CD14-positive monocyte (primary cell): ENCODE measurements around the gene MEGF8. TPM values are rescaled to one million over a fixed set of nuclear protein-coding genes. Genes with fewer than 3 reads are reported as not detected.

ENCODE experiments used
- DNase-seq, 3 donors: peaks; one replicate each; pipeline ENCODE4 v3.0.0-alpha.2; 2011 to 2022
- H2AFZ ChIP-seq: 2 replicates; pipeline ENCODE4 v1.6.0; 2012; ENCODE audit warnings: mild to moderate bottlenecking, low read depth, low read length, inconsistent platforms; ENCODE audit not compliant: insufficient read depth, poor library complexity, severe bottlenecking
- H3K27ac ChIP-seq, 2 donors: 1 replicate in 1 of 2; 2 replicates in 1 of 2; pipeline ENCODE4 v1.5.1; 2012 to 2013; ENCODE audit warnings: low read length in 2 of 2, control low read depth in 1 of 2, inconsistent platforms in 1 of 2, low read depth in 1 of 2, mild to moderate bottlenecking in 1 of 2
- H3K27me3 ChIP-seq, 2 donors: one replicate each; pipeline versions ENCODE4 v1.6.0 to v1.6.1; 2011 to 2013; ENCODE audit warnings: low read length in 2 of 2; ENCODE audit not compliant: control insufficient read depth in 2 of 2, insufficient read depth in 2 of 2
- H3K36me3 ChIP-seq, 2 donors: replicated peaks in 1 of 2; 1 replicate in 1 of 2; 2 replicates in 1 of 2; pipeline versions ENCODE4 v1.5.1 to v1.6.1; 2012 to 2013; ENCODE audit warnings: low read length in 2 of 2, control low read depth in 1 of 2, inconsistent platforms in 1 of 2, mild to moderate bottlenecking in 1 of 2; ENCODE audit not compliant: insufficient read depth in 2 of 2, control insufficient read depth in 1 of 2
- H3K4me1 ChIP-seq, 2 donors: 1 replicate in 1 of 2; 2 replicates in 1 of 2; pipeline versions ENCODE4 v1.5.1 to v1.6.1; 2012 to 2013; ENCODE audit warnings: low read length in 2 of 2, control low read depth in 1 of 2, inconsistent platforms in 1 of 2, mild to moderate bottlenecking in 1 of 2, moderate library complexity in 1 of 2; ENCODE audit not compliant: insufficient read depth in 2 of 2, control insufficient read depth in 1 of 2
- H3K4me2 ChIP-seq: replicated peaks from 2 replicates; pipeline ENCODE3; 2012; ENCODE audit warnings: low read length, moderate library complexity, mild to moderate bottlenecking; ENCODE audit not compliant: poor library complexity, severe bottlenecking; ENCODE audit errors: extremely low read depth
- H3K4me3 ChIP-seq, 3 experiments: fragments of 200-600 bp in 1 of 3; sonication (generic) in 1 of 3; replicated peaks in 1 of 3; 1 replicate in 2 of 3; 2 replicates in 1 of 3; pipeline ENCODE4 v1.5.1; 2011 to 2013; ENCODE audit warnings: low read length in 3 of 3, mild to moderate bottlenecking in 3 of 3, control low read depth in 2 of 3, low read depth in 2 of 3, inconsistent platforms in 1 of 3, moderate library complexity in 1 of 3
- H3K79me2 ChIP-seq: 2 replicates; pipeline ENCODE4 v1.6.0; 2012; ENCODE audit warnings: mild to moderate bottlenecking, control low read depth, inconsistent platforms, low read length, moderate library complexity; ENCODE audit not compliant: insufficient read depth
- H3K9ac ChIP-seq: 2 replicates; pipeline ENCODE4 v1.6.0; 2017; ENCODE audit warnings: low read length, mild to moderate bottlenecking; ENCODE audit not compliant: insufficient read depth, poor library complexity, severe bottlenecking
- H3K9me3 ChIP-seq, 2 donors: replicated peaks in 1 of 2; 1 replicate in 1 of 2; 2 replicates in 1 of 2; pipeline versions ENCODE4 v1.5.1 to v1.6.1; 2012 to 2013; ENCODE audit warnings: low read length in 2 of 2, control low read depth in 1 of 2; ENCODE audit not compliant: control insufficient read depth in 1 of 2, insufficient read depth in 1 of 2
- H4K20me1 ChIP-seq: 2 replicates; pipeline ENCODE4 v1.6.0; 2012; ENCODE audit warnings: mild to moderate bottlenecking, low read length, control low read depth, moderate library complexity; ENCODE audit not compliant: insufficient read depth
- H3K27ac Mint-ChIP-seq, 7 donors: one replicate each; pipeline ENCODE4 v1.8.0; 2020; ENCODE audit warnings: mild to moderate bottlenecking in 7 of 7, mixed read lengths in 7 of 7, moderate library complexity in 6 of 7, inconsistent platforms in 2 of 7
- H3K27me3 Mint-ChIP-seq, 3 donors: one replicate each; pipeline ENCODE4 v1.8.0; 2021 to 2022; ENCODE audit warnings: low read depth in 3 of 3, mild to moderate bottlenecking in 3 of 3, mixed read lengths in 3 of 3, moderate library complexity in 3 of 3, inconsistent platforms in 1 of 3
- H3K36me3 Mint-ChIP-seq, 2 donors: one replicate each; pipeline ENCODE4 v1.8.0; 2020; ENCODE audit warnings: mixed read lengths in 2 of 2, inconsistent platforms in 1 of 2, mild to moderate bottlenecking in 1 of 2
- H3K4me1 Mint-ChIP-seq: one replicate; pipeline ENCODE4 v1.8.0; 2020; ENCODE audit warnings: mild to moderate bottlenecking, mixed read lengths
- H3K4me3 Mint-ChIP-seq, 2 donors: one replicate each; pipeline ENCODE4 v1.8.0; 2020; ENCODE audit warnings: mild to moderate bottlenecking in 2 of 2, mixed read lengths in 2 of 2, moderate library complexity in 1 of 2
- H3K9me3 Mint-ChIP-seq, 7 donors: one replicate each; pipeline ENCODE4 v1.8.0; 2020 to 2022; ENCODE audit warnings: mixed read lengths in 7 of 7, mild to moderate bottlenecking in 6 of 7, moderate library complexity in 6 of 7, inconsistent platforms in 2 of 7
- WGBS: methylation state at CpG from one replicate; pipeline ENCODE4 v1.1.5; 2013; ENCODE audit warnings: missing lambda C conversion rate; ENCODE audit not compliant: insufficient coverage; 5-methylcytosine and 5-hydroxymethylcytosine counted together
- intact Hi-C, 2 donors: fragments of 100-400 bp; cut with micrococcal nuclease; formaldehyde crosslinking; loops; one replicate each; pipeline versions ENCODE4 v1.15.0 to v1.15.1; 2023
- polyA plus RNA-seq, 3 donors: library from polyadenylated mRNA; depleted of rRNA in 1 of 3; unstranded in 2 of 3; stranded (reverse) in 1 of 3; fragments of 300-500 nt in 2 of 3; fragments of >200 nt in 1 of 3; fragmentation: Illumina TruSeq in 2 of 3; gene quantifications; 1 replicate in 2 of 3; 2 replicates in 1 of 3; pipeline ENCODE4 v1.2.3, GENCODE V29; 2012 to 2021
- TF ChIP-seq, protein P1 (sequence below): fragments of 200-600 bp; IDR thresholded peaks from one replicate; pipeline ENCODE4 v1.8.0; 2022; ENCODE audit warnings: antibody characterized with exemption, mild to moderate bottlenecking

MEGF8 gene
- polyA plus RNA-seq, 3 donors, result 0.15 to 2.7 (median 0.27) TPM

DNA sequence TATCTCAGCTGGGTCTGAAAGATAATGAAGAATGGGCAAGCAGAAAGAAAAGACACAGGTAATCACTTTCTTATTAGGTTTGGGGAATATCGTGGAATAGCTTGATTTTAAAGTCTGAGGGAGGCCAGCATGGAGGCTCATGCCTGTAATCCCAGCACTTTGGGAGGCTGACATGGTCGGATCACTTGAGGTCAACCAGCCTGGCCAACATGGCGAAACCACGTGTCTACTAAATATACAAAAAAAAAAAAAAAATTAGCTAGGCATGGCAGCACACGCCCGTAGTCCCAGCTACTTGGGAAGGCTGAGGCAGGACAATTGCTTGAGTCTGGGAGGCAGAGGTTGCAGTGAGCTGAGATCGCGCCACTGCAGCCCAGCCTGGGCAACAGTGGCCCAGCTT is 21.6 kb upstream of the MEGF8 start:
- H3K4me1 ChIP-seq, result peaks cover 17 to 23% of the 10 kb centered on the region in 2 donors
- no peaks in the 10 kb centered on the region for H3K9me3 ChIP-seq
- DNase-seq, result no peak
- no peaks in the 10 kb centered on the region for H3K79me2 ChIP-seq
- WGBS, result 100% methylated on average over 4 of the region's 8 CpGs
- Mint-ChIP-seq H3K9me3 (no peaks in the 10 kb centered on the region), H3K36me3 (peaks cover 0 to 4% of the 10 kb centered on the region in 2 donors), H3K4me3 (no peak overlapping the region), H3K27ac (no peak overlapping the region), H3K27me3 (peaks cover 1 to 9% (median 2%) of the 10 kb centered on the region in 3 donors), H3K4me1 (peaks cover 25% of the 10 kb centered on the region)
- H3K36me3 ChIP-seq, result no peaks in the 10 kb centered on the region
- H2AFZ ChIP-seq, result no peak overlapping the region
- TF ChIP-seq, protein P1, sequence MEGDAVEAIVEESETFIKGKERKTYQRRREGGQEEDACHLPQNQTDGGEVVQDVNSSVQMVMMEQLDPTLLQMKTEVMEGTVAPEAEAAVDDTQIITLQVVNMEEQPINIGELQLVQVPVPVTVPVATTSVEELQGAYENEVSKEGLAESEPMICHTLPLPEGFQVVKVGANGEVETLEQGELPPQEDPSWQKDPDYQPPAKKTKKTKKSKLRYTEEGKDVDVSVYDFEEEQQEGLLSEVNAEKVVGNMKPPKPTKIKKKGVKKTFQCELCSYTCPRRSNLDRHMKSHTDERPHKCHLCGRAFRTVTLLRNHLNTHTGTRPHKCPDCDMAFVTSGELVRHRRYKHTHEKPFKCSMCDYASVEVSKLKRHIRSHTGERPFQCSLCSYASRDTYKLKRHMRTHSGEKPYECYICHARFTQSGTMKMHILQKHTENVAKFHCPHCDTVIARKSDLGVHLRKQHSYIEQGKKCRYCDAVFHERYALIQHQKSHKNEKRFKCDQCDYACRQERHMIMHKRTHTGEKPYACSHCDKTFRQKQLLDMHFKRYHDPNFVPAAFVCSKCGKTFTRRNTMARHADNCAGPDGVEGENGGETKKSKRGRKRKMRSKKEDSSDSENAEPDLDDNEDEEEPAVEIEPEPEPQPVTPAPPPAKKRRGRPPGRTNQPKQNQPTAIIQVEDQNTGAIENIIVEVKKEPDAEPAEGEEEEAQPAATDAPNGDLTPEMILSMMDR, result no peak
- no peaks in the 10 kb centered on the region for H3K27me3 ChIP-seq
- intact Hi-C loops, result loop anchor here in 1 of 2 donors (2.0 kb wide), 1 partner anchor 17 kb away; no protein-coding TSS in a partner anchor
- no peak overlapping the region for H3K27ac ChIP-seq
- H3K9ac ChIP-seq, result no peak overlapping the region
- H3K4me3 ChIP-seq, result no peak overlapping the region
- no peak overlapping the region for H3K4me2 ChIP-seq
- H4K20me1 ChIP-seq, result no peaks in the 10 kb centered on the region

DNA sequence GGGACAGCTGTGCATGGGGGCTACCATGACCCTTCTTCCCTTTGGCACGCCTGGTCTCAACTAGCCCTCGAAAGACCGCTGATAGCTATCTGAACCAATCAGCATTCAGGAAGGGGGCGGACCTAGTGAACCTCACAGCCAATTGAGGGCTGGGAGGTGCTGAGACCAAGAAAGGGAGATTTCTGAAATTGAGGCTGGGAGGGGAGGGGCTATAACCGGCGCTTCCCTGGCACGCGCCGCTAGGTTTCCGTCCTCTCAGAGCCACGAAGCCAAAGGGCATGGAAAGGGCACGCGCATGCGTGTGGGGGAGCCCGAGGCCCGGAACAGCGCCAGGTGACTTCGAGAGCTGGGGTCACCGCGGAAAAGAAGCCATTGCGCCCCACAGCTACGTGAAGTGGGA is 18.8 kb upstream of the MEGF8 start:
- H3K4me3 ChIP-seq, result no peak overlapping the region
- no peak overlapping the region for H3K4me2 ChIP-seq
- H3K9ac ChIP-seq, result no peak overlapping the region
- H3K27ac Mint-ChIP-seq, result peak overlapping the region in 1 of 7 donors; percentile 50
- no peaks in the 10 kb centered on the region for H3K36me3 Mint-ChIP-seq
- peaks cover 0 to 3% of the 10 kb centered on the region in 2 donors for H3K27me3 ChIP-seq
- H3K4me3 Mint-ChIP-seq, result no peak overlapping the region
- H3K9me3 Mint-ChIP-seq, result no peaks in the 10 kb centered on the region
- no peak for DNase-seq
- H3K9me3 ChIP-seq, result no peaks in the 10 kb centered on the region
- no peaks in the 10 kb centered on the region for H3K79me2 ChIP-seq
- peaks cover 12 to 17% of the 10 kb centered on the region in 2 donors for H3K4me1 ChIP-seq
- H2AFZ ChIP-seq, result no peak overlapping the region
- no peaks in the 10 kb centered on the region for H4K20me1 ChIP-seq
- H3K4me1 Mint-ChIP-seq, result peaks cover 18% of the 10 kb centered on the region
- no peaks in the 10 kb centered on the region for H3K36me3 ChIP-seq
- H3K27me3 Mint-ChIP-seq, result peaks cover 9 to 17% (median 10%) of the 10 kb centered on the region in 3 donors
- H3K27ac ChIP-seq, result no peak overlapping the region
- intact Hi-C loops, result no loop called here
- 97% methylated on average over 10 of the region's 22 CpGs for WGBS
- TF ChIP-seq, protein P1, result no peak
